Nephron progenitor cell (in vitro differentiated cells): ENCODE data around the gene GRIK2.

ENCODE experiments used
- DNase-seq: peaks from one replicate; pipeline ENCODE4 v3.0.0; 2021
- H3K27ac Mint-ChIP-seq: 2 replicates; pipeline ENCODE4 v1.8.0; 2021; ENCODE audit warnings: mild to moderate bottlenecking, moderate library complexity, mixed read lengths
- H3K27me3 Mint-ChIP-seq: 2 replicates; pipeline ENCODE4 v1.8.0; 2021; ENCODE audit warnings: mild to moderate bottlenecking, low read depth, mixed read lengths; ENCODE audit not compliant: poor library complexity
- H3K36me3 Mint-ChIP-seq: 2 replicates; pipeline ENCODE4 v1.8.0; 2021; ENCODE audit warnings: low read depth, mixed read lengths
- H3K4me1 Mint-ChIP-seq: 2 replicates; pipeline ENCODE4 v1.8.0; 2021; ENCODE audit warnings: mixed read lengths
- H3K4me3 Mint-ChIP-seq: 2 replicates; pipeline ENCODE4 v1.8.0; 2021; ENCODE audit warnings: mild to moderate bottlenecking, moderate library complexity, mixed read lengths
- H3K9me3 Mint-ChIP-seq: 2 replicates; pipeline ENCODE4 v1.8.0; 2021; ENCODE audit warnings: mild to moderate bottlenecking, moderate library complexity, mixed read lengths
- CTCF ChIP-seq: fragments of 200-600 bp; sonication (generic); IDR thresholded peaks from 2 replicates; pipeline ENCODE4 v1.5.0; 2021; ENCODE audit warnings: antibody characterized with exemption

GRIK2 gene

DNA sequence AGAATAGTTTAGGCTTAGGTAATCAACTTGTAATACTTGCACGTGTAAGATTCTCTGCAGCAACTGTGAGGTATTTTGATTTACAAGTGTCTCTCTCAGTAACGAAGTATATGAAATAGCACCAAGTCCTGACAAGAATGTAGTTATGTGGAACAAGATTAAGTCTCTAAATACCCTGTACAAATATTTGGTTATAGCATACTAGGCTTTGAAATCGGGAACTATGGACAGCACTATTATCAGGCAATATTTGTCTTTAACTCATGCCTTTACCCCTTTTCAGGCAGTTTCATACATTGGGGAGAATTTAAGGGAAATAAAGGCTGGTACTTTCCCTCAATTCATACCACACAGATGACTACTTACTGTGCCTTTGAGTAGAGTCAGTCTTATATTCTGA is 93.2 kb downstream of the GRIK2 start:
- Mint-ChIP-seq H3K27ac (no peak overlapping the region), H3K9me3 (no peaks in the 10 kb centered on the region), H3K36me3 (no peaks in the 10 kb centered on the region), H3K4me3 (no peak overlapping the region), H3K27me3 (no peaks in the 10 kb centered on the region), H3K4me1 (no peaks in the 10 kb centered on the region)
- no peak for DNase-seq
- no peak for TF ChIP-seq CTCF

DNA sequence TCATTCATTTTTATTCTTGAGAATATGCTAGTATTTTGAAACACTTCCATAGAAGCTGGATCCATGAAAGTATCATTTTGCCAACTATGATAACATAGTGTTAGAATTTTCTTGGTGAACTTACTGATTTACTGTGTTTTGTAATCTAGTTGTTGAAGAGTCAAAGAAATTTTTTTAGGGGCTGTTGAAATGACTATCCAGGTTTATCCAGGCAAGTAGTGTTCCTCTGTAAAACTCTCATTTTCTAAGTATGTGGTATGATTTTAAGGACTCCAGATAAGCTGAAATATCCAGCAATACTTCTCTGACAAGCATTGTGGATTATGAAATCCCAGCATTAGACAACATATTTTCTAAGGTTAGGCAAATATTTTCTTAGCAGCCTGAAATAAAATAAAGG is 95.9 kb downstream of the GRIK2 start:
- H3K9me3 Mint-ChIP-seq: no peaks in the 10 kb centered on the region
- no peak for TF ChIP-seq CTCF

GRCh38 chr6:101490857-101491256 is 97.3 kb downstream of the GRIK2 start:
- H3K9me3 Mint-ChIP-seq: no peaks in the 10 kb centered on the region
- no peak for DNase-seq
- no peaks in the 10 kb centered on the region for H3K4me1 Mint-ChIP-seq
- no peak for TF ChIP-seq CTCF
- no peak overlapping the region for H3K27ac Mint-ChIP-seq
- no peak overlapping the region for H3K4me3 Mint-ChIP-seq
- H3K27me3 Mint-ChIP-seq: no peaks in the 10 kb centered on the region
- H3K36me3 Mint-ChIP-seq: no peaks in the 10 kb centered on the region

More for the DNA sequence above, 95.9 kb downstream of the GRIK2 start:
- Mint-ChIP-seq H3K27ac (no peak overlapping the region), H3K36me3 (no peaks in the 10 kb centered on the region), H3K4me1 (no peaks in the 10 kb centered on the region), H3K27me3 (no peaks in the 10 kb centered on the region), H3K4me3 (no peak overlapping the region)
- DNase-seq: no peak

DNA sequence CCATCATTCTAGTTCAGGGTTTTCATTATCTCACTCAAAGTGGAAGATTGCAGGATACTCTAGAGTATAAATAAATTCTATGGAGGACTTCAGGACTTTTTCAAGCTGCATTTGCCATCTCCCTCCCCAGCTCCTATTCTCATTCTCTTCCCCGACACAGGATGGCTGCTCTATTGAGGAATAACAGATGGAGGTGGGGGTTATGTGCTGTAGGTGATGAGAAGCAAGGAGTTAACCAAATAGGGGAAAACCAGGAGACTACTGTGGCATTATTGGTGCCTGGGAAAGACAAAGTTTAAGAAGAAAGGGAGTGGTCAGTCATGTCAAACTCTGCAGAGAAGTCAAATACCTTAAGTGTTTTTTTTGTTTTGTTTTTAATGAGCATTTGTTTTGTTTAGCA is 109.3 kb downstream of the GRIK2 start:
- Mint-ChIP-seq H3K36me3 (no peaks in the 10 kb centered on the region), H3K27ac (no peak overlapping the region), H3K27me3 (peaks cover 4% of the 10 kb centered on the region), H3K9me3 (no peaks in the 10 kb centered on the region), H3K4me3 (no peak overlapping the region), H3K4me1 (no peaks in the 10 kb centered on the region)
- no peak for DNase-seq
- TF ChIP-seq CTCF: no peak

DNA sequence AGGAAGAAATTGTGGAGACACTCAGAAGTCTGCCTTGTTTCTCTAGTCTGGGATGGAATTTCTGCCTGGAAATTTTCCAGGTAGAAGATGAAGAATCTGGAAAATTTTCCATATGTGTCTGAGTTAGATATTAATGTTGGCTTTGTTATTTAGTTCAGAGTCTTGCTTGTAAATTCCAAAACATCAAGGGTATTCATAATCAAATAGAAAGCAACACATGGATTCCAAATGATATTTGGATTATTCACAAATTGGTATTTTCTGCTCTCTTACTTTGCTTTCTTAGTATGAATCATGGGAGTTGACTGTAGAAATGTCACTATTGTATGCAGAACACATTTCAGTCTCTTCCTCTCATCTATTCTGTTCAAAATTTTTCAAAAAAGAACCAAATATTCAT is 116.0 kb downstream of the GRIK2 start:
- peaks cover 4% of the 10 kb centered on the region for H3K27me3 Mint-ChIP-seq
- H3K4me1 Mint-ChIP-seq: no peaks in the 10 kb centered on the region
- DNase-seq: no peak

More for the DNA sequence above, 116.0 kb downstream of the GRIK2 start:
- Mint-ChIP-seq H3K4me3 (no peak overlapping the region), H3K27ac (no peak overlapping the region), H3K36me3 (no peaks in the 10 kb centered on the region), H3K9me3 (no peaks in the 10 kb centered on the region)
- TF ChIP-seq CTCF: no peak
